22Rv1 (cell line): ENCODE data around the gene COL27A1.

Source experiments
- CTCF ChIP-seq: fragments of 450-650 bp; IDR thresholded peaks from 2 replicates; pipeline ENCODE4 v1.5.1; 2017; ENCODE audit warnings: mild to moderate bottlenecking
- ZFX ChIP-seq: fragments of 450-650 bp; IDR thresholded peaks from 2 replicates; pipeline ENCODE4 v1.6.1; 2017; ENCODE audit warnings: antibody characterized with exemption, borderline replicate concordance

- TF ChIP-seq CTCF, result no peak
- no peak for TF ChIP-seq ZFX
Observed at GRCh38 chr9:114314256-114314867, 159.0 kb downstream of the COL27A1 start.
